ENCODE measurements around the gene PSMB2. TPM values are rescaled to one million over a fixed set of nuclear protein-coding genes. Genes with fewer than 3 reads are reported as not detected.
"Not testable (repeated sequence)": the region's sequence is repeated elsewhere in the genome, so short reads cannot be mapped to it uniquely, and the experiment has no call there.

PSMB2 gene
- total and polyA plus RNA-seq, 9 donors: 19.8 to 63.9 (median 60.2) TPM

DNA sequence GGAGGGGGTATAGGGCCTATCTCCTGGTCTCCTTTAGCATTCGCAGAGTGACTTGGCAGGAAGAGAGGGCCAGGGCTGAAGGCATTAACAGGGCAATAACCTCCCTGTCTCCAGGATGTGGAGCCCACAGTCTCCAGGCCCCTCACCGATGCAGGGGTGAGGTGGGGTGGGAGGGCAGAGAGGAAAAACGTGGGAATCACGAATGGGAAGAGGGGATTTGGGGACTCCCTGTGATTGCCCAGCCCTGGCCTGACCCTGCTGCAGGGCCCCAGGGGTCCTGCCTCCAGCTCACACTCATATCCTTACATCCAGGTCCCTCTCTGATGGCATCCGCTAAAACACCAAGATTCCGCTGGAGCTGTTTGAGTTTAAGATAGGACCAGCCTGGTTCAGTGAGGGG lies 53.6 kb downstream of the PSMB2 start:
- 40% methylated on average over 1 of the region's 6 CpGs for WGBS (ENCODE audit: insufficient coverage)
- no peak for DNase-seq

DNA sequence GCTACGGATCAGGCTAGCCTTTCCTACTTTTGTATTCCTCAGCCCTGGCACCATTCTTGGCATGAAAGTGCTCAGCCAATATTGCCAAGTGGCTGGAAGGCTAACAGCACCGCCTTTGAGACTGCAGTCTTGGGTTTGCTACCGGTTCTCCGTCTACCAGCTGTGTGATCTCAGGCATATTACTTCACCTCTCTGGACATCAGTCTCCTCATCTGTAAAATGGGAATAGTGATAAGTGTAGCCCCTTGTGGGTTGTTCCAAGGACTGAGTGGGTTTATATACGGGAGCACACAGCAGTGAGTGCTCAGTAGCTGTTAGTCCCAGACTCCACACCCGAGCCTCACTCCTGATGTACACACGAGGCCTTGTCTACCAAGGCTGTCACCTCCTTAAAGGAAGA lies 54.5 kb downstream of the PSMB2 start:
- DNase-seq: no peak
- no peak overlapping the region for H3K27ac ChIP-seq (ENCODE audit: low read length)
- 87% methylated on average over 3 of the region's 7 CpGs for WGBS (ENCODE audit: insufficient coverage)

More for the DNA sequence above, 53.6 kb downstream of the PSMB2 start:
- no peak overlapping the region for H3K4me3 ChIP-seq (ENCODE audit: low read length)
- H3K27ac ChIP-seq (ENCODE audit: low read length): no peak overlapping the region
- H3K27me3 ChIP-seq (ENCODE audit: control insufficient read depth, insufficient read depth, low read length): no peaks in the 10 kb centered on the region
- H3K4me1 ChIP-seq (ENCODE audit: control insufficient read depth, insufficient read depth, low read length): no peaks in the 10 kb centered on the region
- H3K9me3 ChIP-seq (replicated peaks; ENCODE audit: control insufficient read depth, low read depth, low read length): no peaks in the 10 kb centered on the region
- H3K36me3 ChIP-seq (ENCODE audit: control insufficient read depth, insufficient read depth, low read length): no peaks in the 10 kb centered on the region

DNA sequence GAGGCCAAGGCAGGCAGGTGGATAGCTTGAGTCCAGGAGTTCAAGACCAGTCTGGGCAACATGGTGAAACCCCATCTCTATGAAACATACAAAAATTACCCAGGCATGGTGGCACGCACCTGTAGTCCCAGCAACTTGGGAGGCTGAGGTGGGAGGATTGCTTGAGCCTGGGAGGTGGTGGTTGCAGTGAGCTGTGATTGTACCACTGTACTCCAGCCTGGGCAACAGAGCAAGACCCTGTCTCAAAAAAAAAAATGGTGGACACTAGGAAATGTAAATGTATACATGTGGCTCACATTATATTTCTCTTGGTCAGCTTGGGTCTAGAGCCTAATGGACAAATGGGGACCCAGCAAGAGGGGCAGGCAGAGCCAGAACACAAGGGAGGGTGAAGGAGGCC lies 55.5 kb downstream of the PSMB2 start:
- not testable (repeated sequence) for H3K36me3 ChIP-seq (ENCODE audit: control insufficient read depth, insufficient read depth, low read length); H3K4me1 ChIP-seq (ENCODE audit: control insufficient read depth, insufficient read depth, low read length); DNase-seq; H3K27ac ChIP-seq (ENCODE audit: low read length); H3K27me3 ChIP-seq (ENCODE audit: control insufficient read depth, insufficient read depth, low read length); H3K4me3 ChIP-seq (ENCODE audit: low read length); H3K9me3 ChIP-seq (replicated peaks; ENCODE audit: control insufficient read depth, low read depth, low read length)
- WGBS (ENCODE audit: insufficient coverage): no CpG with 5 or more reads among the region's 1 CpG

More for the DNA sequence above, 54.5 kb downstream of the PSMB2 start:
- no peaks in the 10 kb centered on the region for H3K4me1 ChIP-seq (ENCODE audit: control insufficient read depth, insufficient read depth, low read length)
- no peak overlapping the region for H3K4me3 ChIP-seq (ENCODE audit: low read length)
- H3K27me3 ChIP-seq (ENCODE audit: control insufficient read depth, insufficient read depth, low read length): no peaks in the 10 kb centered on the region
- no peaks in the 10 kb centered on the region for H3K36me3 ChIP-seq (ENCODE audit: control insufficient read depth, insufficient read depth, low read length)
- no peaks in the 10 kb centered on the region for H3K9me3 ChIP-seq (replicated peaks; ENCODE audit: control insufficient read depth, low read depth, low read length)

DNA sequence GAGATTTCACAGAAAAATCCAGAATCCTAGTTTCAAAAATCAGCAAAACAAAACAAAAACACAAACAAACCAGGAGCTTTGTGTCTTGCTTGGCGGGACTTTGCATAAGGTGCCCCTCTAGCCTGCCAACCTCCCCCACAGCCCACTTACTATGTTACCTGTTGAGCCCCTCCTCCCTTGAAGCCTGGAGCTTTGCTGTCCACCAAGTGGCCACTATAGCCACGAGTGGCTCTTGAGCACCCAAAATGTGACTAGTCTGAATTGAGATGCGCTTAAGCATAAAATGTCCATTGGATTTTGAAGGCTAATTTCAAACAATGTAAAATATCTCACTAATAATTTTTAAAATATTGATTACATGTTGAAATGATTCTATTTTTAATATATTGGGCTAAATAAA lies 56.0 kb downstream of the PSMB2 start:
- Histone ChIP-seq H3K9me3 (replicated peaks; ENCODE audit: control insufficient read depth, low read depth, low read length) (no peaks in the 10 kb centered on the region), H3K27ac (ENCODE audit: low read length) (no peak overlapping the region), H3K4me1 (ENCODE audit: control insufficient read depth, insufficient read depth, low read length) (no peaks in the 10 kb centered on the region), H3K36me3 (ENCODE audit: control insufficient read depth, insufficient read depth, low read length) (no peaks in the 10 kb centered on the region), H3K4me3 (ENCODE audit: low read length) (no peak overlapping the region), H3K27me3 (ENCODE audit: control insufficient read depth, insufficient read depth, low read length) (no peaks in the 10 kb centered on the region)
- 100% methylated on average over 1 of the region's 3 CpGs for WGBS (ENCODE audit: insufficient coverage)
- DNase-seq: no peak

DNA sequence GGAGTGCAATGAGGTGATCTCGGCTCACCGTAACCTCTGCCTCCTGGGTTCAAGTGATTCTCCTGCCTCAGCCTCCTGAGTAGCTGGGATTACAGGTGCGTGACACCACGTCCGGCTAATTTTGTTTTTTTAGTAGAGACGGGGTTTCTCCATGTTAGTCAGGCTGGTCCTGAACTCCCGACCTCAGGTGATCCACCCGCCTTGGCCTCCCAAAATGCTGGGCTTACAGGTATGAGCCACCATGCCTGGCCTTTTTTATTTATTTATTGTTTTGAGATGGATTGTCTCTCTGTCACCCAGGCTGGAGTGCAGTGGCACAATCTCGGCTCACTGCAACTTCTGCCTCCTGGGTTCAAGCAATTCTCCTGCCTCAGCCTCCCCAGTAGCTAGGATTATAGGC lies 59.7 kb downstream of the PSMB2 start:
- H3K36me3 ChIP-seq (ENCODE audit: control insufficient read depth, insufficient read depth, low read length); H3K4me3 ChIP-seq (ENCODE audit: low read length); H3K27ac ChIP-seq (ENCODE audit: low read length); DNase-seq; H3K9me3 ChIP-seq (replicated peaks; ENCODE audit: control insufficient read depth, low read depth, low read length): not testable (repeated sequence)
- H3K4me1 ChIP-seq (ENCODE audit: control insufficient read depth, insufficient read depth, low read length): peaks cover 16% of the 10 kb centered on the region
- peaks cover 27% of the 10 kb centered on the region for H3K27me3 ChIP-seq (ENCODE audit: control insufficient read depth, insufficient read depth, low read length)
- 93% methylated on average over 6 of the region's 9 CpGs for WGBS (ENCODE audit: insufficient coverage)

DNA sequence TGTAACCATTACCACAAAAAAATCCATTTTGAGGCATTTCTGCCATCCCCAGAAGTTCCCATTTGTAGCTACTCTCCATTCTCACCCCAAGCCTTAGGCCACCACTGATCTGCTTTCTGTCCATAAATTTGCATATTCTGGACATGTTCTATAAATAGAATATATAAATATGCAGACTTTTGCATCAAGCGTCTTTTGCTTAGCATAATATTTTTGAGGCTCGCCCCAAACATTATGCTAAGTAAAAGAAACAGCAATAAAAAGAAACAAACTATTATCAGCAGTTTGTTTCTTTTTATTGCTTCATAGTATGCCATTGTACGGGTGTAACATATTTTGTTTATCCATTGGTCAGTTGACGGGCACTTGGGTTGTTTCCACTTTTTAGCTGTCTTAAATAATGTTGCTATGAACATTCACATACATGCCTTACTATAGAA lies 60.4 kb downstream of the PSMB2 start:
- H3K27ac ChIP-seq (ENCODE audit: low read length): no peak overlapping the region
- WGBS (ENCODE audit: insufficient coverage): no CpG with 5 or more reads among the region's 4 CpGs
- H3K9me3 ChIP-seq (replicated peaks; ENCODE audit: control insufficient read depth, low read depth, low read length): no peaks in the 10 kb centered on the region
- no peaks in the 10 kb centered on the region for H3K36me3 ChIP-seq (ENCODE audit: control insufficient read depth, insufficient read depth, low read length)
- peaks cover 16% of the 10 kb centered on the region for H3K4me1 ChIP-seq (ENCODE audit: control insufficient read depth, insufficient read depth, low read length)
- no peak for DNase-seq
- H3K27me3 ChIP-seq (ENCODE audit: control insufficient read depth, insufficient read depth, low read length): peaks cover 33% of the 10 kb centered on the region
- no peak overlapping the region for H3K4me3 ChIP-seq (ENCODE audit: low read length)

DNA sequence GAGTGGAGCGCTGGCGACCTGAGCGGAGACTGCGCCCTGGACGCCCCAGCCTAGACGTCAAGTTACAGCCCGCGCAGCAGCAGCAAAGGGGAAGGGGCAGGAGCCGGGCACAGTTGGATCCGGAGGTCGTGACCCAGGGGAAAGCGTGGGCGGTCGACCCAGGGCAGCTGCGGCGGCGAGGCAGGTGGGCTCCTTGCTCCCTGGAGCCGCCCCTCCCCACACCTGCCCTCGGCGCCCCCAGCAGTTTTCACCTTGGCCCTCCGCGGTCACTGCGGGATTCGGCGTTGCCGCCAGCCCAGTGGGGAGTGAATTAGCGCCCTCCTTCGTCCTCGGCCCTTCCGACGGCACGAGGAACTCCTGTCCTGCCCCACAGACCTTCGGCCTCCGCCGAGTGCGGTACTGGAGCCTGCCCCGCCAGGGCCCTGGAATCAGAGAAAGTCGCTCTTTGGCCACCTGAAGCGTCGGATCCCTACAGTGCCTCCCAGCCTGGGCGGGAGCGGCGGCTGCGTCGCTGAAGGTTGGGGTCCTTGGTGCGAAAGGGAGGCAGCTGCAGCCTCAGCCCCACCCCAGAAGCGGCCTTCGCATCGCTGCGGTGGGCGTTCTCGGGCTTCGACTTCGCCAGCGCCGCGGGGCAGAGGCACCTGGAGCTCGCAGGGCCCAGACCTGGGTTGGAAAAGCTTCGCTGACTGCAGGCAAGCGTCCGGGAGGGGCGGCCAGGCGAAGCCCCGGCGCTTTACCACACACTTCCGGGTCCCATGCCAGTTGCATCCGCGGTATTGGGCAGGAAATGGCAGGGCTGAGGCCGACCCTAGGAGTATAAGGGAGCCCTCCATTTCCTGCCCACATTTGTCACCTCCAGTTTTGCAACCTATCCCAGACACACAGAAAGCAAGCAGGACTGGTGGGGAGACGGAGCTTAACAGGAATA lies 64.0 kb downstream of the PSMB2 start:
- H3K9me3 ChIP-seq (replicated peaks; ENCODE audit: control insufficient read depth, low read depth, low read length): no peaks in the 10 kb centered on the region
- H3K27me3 ChIP-seq (ENCODE audit: control insufficient read depth, insufficient read depth, low read length): peaks cover 68% of the 10 kb centered on the region
- no peak for DNase-seq
- H3K4me3 ChIP-seq (ENCODE audit: low read length): peak overlapping the region; percentile 32
- H3K36me3 ChIP-seq (ENCODE audit: control insufficient read depth, insufficient read depth, low read length): no peaks in the 10 kb centered on the region
- 3% methylated on average over 53 of the region's 70 CpGs for WGBS (ENCODE audit: insufficient coverage)
- H3K4me1 ChIP-seq (ENCODE audit: control insufficient read depth, insufficient read depth, low read length): peaks cover 29% of the 10 kb centered on the region
- H3K27ac ChIP-seq (ENCODE audit: low read length): no peak overlapping the region

DNA sequence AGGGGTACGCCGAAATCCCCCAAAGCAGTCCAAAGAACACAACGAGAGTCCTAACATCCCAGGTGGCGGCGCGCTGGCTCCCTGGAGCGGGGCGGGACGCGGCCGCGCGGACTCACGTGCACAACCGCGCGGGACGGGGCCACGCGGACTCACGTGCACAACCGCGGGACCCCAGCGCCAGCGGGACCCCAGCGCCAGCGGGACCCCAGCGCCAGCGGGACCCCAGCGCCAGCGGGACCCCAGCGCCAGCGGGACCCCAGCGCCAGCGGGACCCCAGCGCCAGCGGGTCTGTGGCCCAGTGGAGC lies 64.6 kb downstream of the PSMB2 start:
- WGBS (ENCODE audit: insufficient coverage): 5% methylated on average over 35 of the region's 37 CpGs
- H3K36me3 ChIP-seq (ENCODE audit: control insufficient read depth, insufficient read depth, low read length); DNase-seq; H3K9me3 ChIP-seq (replicated peaks; ENCODE audit: control insufficient read depth, low read depth, low read length); H3K27ac ChIP-seq (ENCODE audit: low read length); H3K4me3 ChIP-seq (ENCODE audit: low read length): not testable (repeated sequence)
- H3K4me1 ChIP-seq (ENCODE audit: control insufficient read depth, insufficient read depth, low read length): peaks cover 29% of the 10 kb centered on the region
- H3K27me3 ChIP-seq (ENCODE audit: control insufficient read depth, insufficient read depth, low read length): peaks cover 75% of the 10 kb centered on the region

DNA sequence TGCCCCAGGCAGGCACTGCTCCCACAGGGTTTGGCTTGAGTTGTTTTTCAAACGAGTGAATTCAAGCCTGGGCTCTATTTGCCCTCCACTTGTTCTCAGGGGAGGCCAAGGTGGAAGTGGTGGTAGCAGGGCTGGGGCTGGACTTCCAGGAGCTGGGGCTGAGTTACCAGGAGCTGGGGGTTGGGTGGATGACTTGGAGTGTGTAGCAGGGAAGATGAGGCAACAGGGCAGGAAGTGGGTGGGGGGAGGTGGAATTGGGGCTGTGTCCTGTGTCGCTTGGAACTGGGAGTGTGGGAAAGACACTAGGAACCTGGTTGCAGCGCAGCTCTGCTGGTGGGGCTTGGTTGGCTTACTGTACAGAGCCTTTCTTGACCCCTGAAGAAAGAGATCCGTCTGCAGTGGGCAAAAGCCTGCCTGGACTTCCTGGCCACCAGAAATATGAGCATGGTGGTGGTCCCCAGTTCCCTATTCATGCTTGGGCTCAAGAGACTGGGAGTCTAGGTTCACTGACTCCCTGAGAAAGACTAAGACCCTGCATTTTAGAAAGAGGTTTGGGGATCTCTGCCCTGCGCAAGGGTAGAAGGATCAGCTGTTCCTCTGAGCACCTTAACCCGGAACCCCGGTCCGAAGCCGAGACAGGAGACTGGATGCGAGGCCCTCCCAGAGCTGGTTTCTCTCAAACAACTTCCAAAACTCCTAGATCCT lies 65.1 kb downstream of the PSMB2 start:
- Histone ChIP-seq H3K27me3 (ENCODE audit: control insufficient read depth, insufficient read depth, low read length) (peaks cover 80% of the 10 kb centered on the region), H3K4me3 (ENCODE audit: low read length) (no peak overlapping the region), H3K36me3 (ENCODE audit: control insufficient read depth, insufficient read depth, low read length) (no peaks in the 10 kb centered on the region), H3K4me1 (ENCODE audit: control insufficient read depth, insufficient read depth, low read length) (peaks cover 29% of the 10 kb centered on the region), H3K9me3 (replicated peaks; ENCODE audit: control insufficient read depth, low read depth, low read length) (no peaks in the 10 kb centered on the region), H3K27ac (ENCODE audit: low read length) (no peak overlapping the region)
- WGBS (ENCODE audit: insufficient coverage): 39% methylated on average over 10 of the region's 10 CpGs
- no peak for DNase-seq

DNA sequence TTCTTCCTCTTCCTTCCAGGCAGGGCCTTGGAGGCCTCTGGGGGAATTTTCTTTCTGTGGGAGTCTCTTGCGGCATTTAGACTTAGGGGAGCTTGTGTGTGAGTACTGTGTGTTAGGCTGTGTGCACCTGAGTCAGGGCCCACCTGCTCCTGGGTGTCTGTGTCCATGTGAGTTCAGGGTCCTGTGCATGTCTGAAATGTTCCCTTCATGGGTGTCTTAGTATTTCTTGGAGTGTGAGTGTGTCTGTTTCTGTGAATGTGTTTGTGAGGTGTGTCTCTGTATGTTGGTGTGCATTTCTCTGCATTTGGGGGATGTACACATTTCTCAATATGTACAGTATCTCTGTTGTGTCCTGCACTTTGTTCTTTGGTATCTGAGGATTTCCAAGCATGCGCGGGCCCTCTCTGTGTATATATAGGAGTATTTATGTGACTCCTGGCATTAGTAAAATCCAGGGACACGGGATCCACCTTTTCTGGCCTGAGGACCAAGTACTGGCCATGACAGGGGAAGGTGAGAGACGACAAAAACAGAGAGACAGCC lies 65.8 kb downstream of the PSMB2 start:
- DNase-seq: no peak
- no peaks in the 10 kb centered on the region for H3K36me3 ChIP-seq (ENCODE audit: control insufficient read depth, insufficient read depth, low read length)
- peaks cover 87% of the 10 kb centered on the region for H3K27me3 ChIP-seq (ENCODE audit: control insufficient read depth, insufficient read depth, low read length)
- H3K4me1 ChIP-seq (ENCODE audit: control insufficient read depth, insufficient read depth, low read length): peaks cover 29% of the 10 kb centered on the region
- no peak overlapping the region for H3K27ac ChIP-seq (ENCODE audit: low read length)
- H3K4me3 ChIP-seq (ENCODE audit: low read length): no peak overlapping the region
- H3K9me3 ChIP-seq (replicated peaks; ENCODE audit: control insufficient read depth, low read depth, low read length): no peaks in the 10 kb centered on the region
- WGBS (ENCODE audit: insufficient coverage): 73% methylated on average over 3 of the region's 5 CpGs
